HL-60 (cell line): ENCODE measurements around the gene ZFP62.

Experiments used
- DNase-seq, 2 experiments: peaks; one replicate each; pipeline ENCODE4 v3.0.0-alpha.2; 2010 to 2020; ENCODE audit warnings: low read depth in 1 of 2, low spot score in 1 of 2
- H3K27ac ChIP-seq: fragments of 250-450 bp; sonication (Bioruptor Pico); replicated peaks from 2 replicates; pipeline ENCODE4 v1.5.1; 2020; ENCODE audit warnings: mild to moderate bottlenecking, moderate library complexity
- H3K27me3 ChIP-seq: fragments of 250-450 bp; sonication (Bioruptor Pico); 2 replicates; pipeline ENCODE4 v1.5.1; 2021; ENCODE audit warnings: mild to moderate bottlenecking, moderate library complexity; ENCODE audit not compliant: insufficient read depth, poor library complexity, severe bottlenecking
- H3K4me3 ChIP-seq: replicated peaks from 2 replicates; pipeline ENCODE4 v1.5.1; 2011; ENCODE audit warnings: mild to moderate bottlenecking, control low read depth, low read length; ENCODE audit not compliant: insufficient read depth
- CTCF ChIP-seq: IDR thresholded peaks from one replicate; pipeline ENCODE4 v1.5.1; 2011; ENCODE audit warnings: low read length, control low read depth, inconsistent platforms; ENCODE audit not compliant: insufficient read depth
- GABPA ChIP-seq: IDR thresholded peaks from 2 replicates; pipeline ENCODE4 v1.6.1; 2012; ENCODE audit warnings: low read depth
- POLR2AphosphoS5 ChIP-seq: IDR thresholded peaks from 2 replicates; pipeline ENCODE4 v1.6.1; 2012; ENCODE audit warnings: low read depth
- REST ChIP-seq: IDR thresholded peaks from 2 replicates; pipeline ENCODE4 v1.6.1; 2012; ENCODE audit warnings: low read depth; ENCODE audit not compliant: insufficient replicate concordance
- SPI1 ChIP-seq: IDR thresholded peaks from 2 replicates; pipeline ENCODE4 v1.6.1; 2012; ENCODE audit warnings: low read depth, mild to moderate bottlenecking, borderline replicate concordance

ZFP62 gene

GRCh38 chr5:180799902-180800801 lies 60.9 kb downstream of the ZFP62 start:
- H3K4me3 ChIP-seq = no peak overlapping the region
- DNase-seq = no peak
- H3K27ac ChIP-seq = no peak overlapping the region
- H3K27me3 ChIP-seq = no peaks in the 10 kb centered on the region
- TF ChIP-seq GABPA = no peak
- no peak for TF ChIP-seq REST
- no peak for TF ChIP-seq CTCF
- TF ChIP-seq SPI1 = no peak
- TF ChIP-seq POLR2AphosphoS5 = no peak

- Histone ChIP-seq H3K27me3 (no peaks in the 10 kb centered on the region), H3K27ac (no peak overlapping the region), H3K4me3 (no peak overlapping the region)
- TF ChIP-seq POLR2AphosphoS5 = no peak
- TF ChIP-seq REST = no peak
- no peak for TF ChIP-seq CTCF
- no peak for TF ChIP-seq SPI1
- TF ChIP-seq GABPA = no peak
- no peak for DNase-seq
Observed at GRCh38 chr5:180799194-180799593, 61.9 kb downstream of the ZFP62 start.

- H3K27me3 ChIP-seq = no peaks in the 10 kb centered on the region
- H3K4me3 ChIP-seq = no peak overlapping the region
- no peak for DNase-seq
- no peak overlapping the region for H3K27ac ChIP-seq
- TF ChIP-seq CTCF (no peak), REST (no peak), SPI1 (no peak), POLR2AphosphoS5 (no peak), GABPA (no peak)
Observed at GRCh38 chr5:180798193-180798592, 62.9 kb downstream of the ZFP62 start.
